ENCODE results near the gene DENND5B. TPM values are rescaled to one million over a fixed set of nuclear protein-coding genes. Genes with fewer than 3 reads are reported as not detected.

DENND5B gene
- total RNA-seq, 2 donors from 2014 or later, result 31.2 to 37.3 TPM

GRCh38 chr12:31600750-31601149, 9.8 kb upstream of the DENND5B start:
- Histone ChIP-seq H3K4me1 (no peaks in the 10 kb centered on the region), H3K36me3 (no peaks in the 10 kb centered on the region), H3K4me3 (no peak overlapping the region), H3K9me3 (no peaks in the 10 kb centered on the region), H3K27me3 (no peaks in the 10 kb centered on the region), H3K27ac (no peak overlapping the region)
- TF ChIP-seq CTCF (IDR thresholded peaks at IDR 0.05), result no peak
- no peak for DNase-seq (ENCODE audit: low spot score)

- no peak for TF ChIP-seq CTCF (IDR thresholded peaks at IDR 0.05)
- H3K4me1 ChIP-seq, result no peaks in the 10 kb centered on the region
- H3K27me3 ChIP-seq, result no peaks in the 10 kb centered on the region
- H3K27ac ChIP-seq, result no peak overlapping the region
- H3K9me3 ChIP-seq, result no peaks in the 10 kb centered on the region
- no peak for DNase-seq (ENCODE audit: low spot score)
- no peak overlapping the region for H3K4me3 ChIP-seq
- H3K36me3 ChIP-seq, result no peaks in the 10 kb centered on the region
These were observed 9.3 kb upstream of the DENND5B start for GRCh38 chr12:31600252-31600651.

GRCh38 chr12:31599053-31599452, 8.1 kb upstream of the DENND5B start:
- Histone ChIP-seq H3K36me3 (no peaks in the 10 kb centered on the region), H3K9me3 (no peaks in the 10 kb centered on the region), H3K4me3 (no peak overlapping the region), H3K27me3 (no peaks in the 10 kb centered on the region), H3K4me1 (no peaks in the 10 kb centered on the region), H3K27ac (no peak overlapping the region)
- no peak for TF ChIP-seq CTCF (IDR thresholded peaks at IDR 0.05)
- no peak for DNase-seq (ENCODE audit: low spot score)

GRCh38 chr12:31597066-31597465, 6.1 kb upstream of the DENND5B start:
- H3K9me3 ChIP-seq, result no peaks in the 10 kb centered on the region
- no peaks in the 10 kb centered on the region for H3K4me1 ChIP-seq
- TF ChIP-seq CTCF (IDR thresholded peaks at IDR 0.05), result no peak
- no peak overlapping the region for H3K4me3 ChIP-seq
- no peak overlapping the region for H3K27ac ChIP-seq
- H3K27me3 ChIP-seq, result no peaks in the 10 kb centered on the region
- no peaks in the 10 kb centered on the region for H3K36me3 ChIP-seq
- no peak for DNase-seq (ENCODE audit: low spot score)

GRCh38 chr12:31594681-31595080, 3.7 kb upstream of the DENND5B start:
- no peaks in the 10 kb centered on the region for H3K36me3 ChIP-seq
- no peak overlapping the region for H3K27ac ChIP-seq
- DNase-seq (ENCODE audit: low spot score), result no peak
- no peak overlapping the region for H3K4me3 ChIP-seq
- no peak for TF ChIP-seq CTCF (IDR thresholded peaks at IDR 0.05)
- H3K4me1 ChIP-seq, result peaks cover 0 to 8% of the 10 kb centered on the region in 2 donors
- H3K27me3 ChIP-seq, result no peaks in the 10 kb centered on the region
- H3K9me3 ChIP-seq, result no peaks in the 10 kb centered on the region

- TF ChIP-seq CTCF (IDR thresholded peaks at IDR 0.05), result no peak
- peak; percentile 60 for DNase-seq (ENCODE audit: low spot score)
- H3K27me3 ChIP-seq, result no peaks in the 10 kb centered on the region
- H3K9me3 ChIP-seq, result no peaks in the 10 kb centered on the region
- H3K4me3 ChIP-seq, result peak overlapping the region; percentile 88 to 89
- peak overlapping the region; percentile 89 to 97 for H3K27ac ChIP-seq
- peaks cover 0 to 14% of the 10 kb centered on the region in 2 donors for H3K4me1 ChIP-seq
- H3K36me3 ChIP-seq, result no peaks in the 10 kb centered on the region
These were observed 505 bp upstream of the DENND5B start for GRCh38 chr12:31591380-31591901.
